PC-3 (cell line): ENCODE measurements around the gene GPR137B. TPM values are rescaled to one million over a fixed set of nuclear protein-coding genes. Genes with fewer than 3 reads are reported as not detected.

Experiments
- ATAC-seq: fragments of 200-7000 bp; cut with Tn5 transposase; 2 replicates; pipeline ENCODE4 v1.9.1; 2020; ENCODE audit warnings: mild to moderate bottlenecking, moderate library complexity
- BruUV-seq: library from RNA; stranded (reverse); fragments of 400-500 nt; replicated peaks from 2 replicates; lab custom pipeline; 2021; lab: Mats Ljungman, UMichigan
- CTCF ChIA-PET: fragments of 300-600 bp; sonication (Branson Sonifier 250); formaldehyde crosslinking; loops from one replicate; lab custom pipeline; 2022; ENCODE audit warnings: antibody characterized with exemption; lab: Charles Lee
- POLR2A ChIA-PET: fragments of 300-600 bp; sonication (Branson Sonifier 250); formaldehyde crosslinking; loops from one replicate; lab custom pipeline; 2022; ENCODE audit warnings: antibody characterized with exemption; ENCODE audit not compliant: unreplicated experiment; lab: Charles Lee
- DNase-seq: peaks from one replicate; pipeline ENCODE4 v3.0.0-alpha.2; 2015
- H2AFZ ChIP-seq: fragments of 300-600 bp; sonication (generic); 2 replicates; pipeline ENCODE4 v1.6.0; 2016; ENCODE audit warnings: antibody characterized with exemption, low read length
- H3F3A ChIP-seq: fragments of 300-600 bp; sonication (generic); one replicate; pipeline ENCODE4 v1.6.0; 2017; ENCODE audit warnings: antibody characterized with exemption, low read length, control low read depth, mild to moderate bottlenecking; ENCODE audit not compliant: unreplicated experiment
- H3K27ac ChIP-seq: fragments of 300-600 bp; sonication (generic); 2 replicates; pipeline ENCODE4 v1.5.1; 2016; ENCODE audit warnings: mild to moderate bottlenecking, low read length
- H3K27me3 ChIP-seq: fragments of 300-600 bp; sonication (generic); 2 replicates; pipeline ENCODE4 v1.6.1; 2016; ENCODE audit warnings: low read length, mixed read lengths
- H3K36me3 ChIP-seq: fragments of 300-600 bp; sonication (generic); 2 replicates; pipeline ENCODE4 v1.6.1; 2016; ENCODE audit warnings: low read depth, mixed run types, low read length, mixed read lengths
- H3K4me1 ChIP-seq: fragments of 300-600 bp; sonication (generic); 2 replicates; pipeline ENCODE4 v1.5.1; 2016; ENCODE audit warnings: low read length; ENCODE audit not compliant: insufficient read depth
- H3K4me2 ChIP-seq: fragments of 300-600 bp; sonication (generic); 2 replicates; pipeline ENCODE4 v1.6.0; 2016; ENCODE audit warnings: low read length
- H3K4me3 ChIP-seq: fragments of 300-600 bp; sonication (generic); 2 replicates; pipeline ENCODE4 v1.5.1; 2016; ENCODE audit warnings: mild to moderate bottlenecking, low read length, mixed read lengths
- H3K79me2 ChIP-seq: fragments of 300-600 bp; sonication (generic); 2 replicates; pipeline ENCODE4 v1.6.1; 2017; ENCODE audit warnings: low read length, mixed read lengths
- H3K9ac ChIP-seq: fragments of 300-600 bp; sonication (generic); 2 replicates; pipeline ENCODE4 v1.6.0; 2016; ENCODE audit warnings: mild to moderate bottlenecking, low read length
- H3K9me2 ChIP-seq: fragments of 300-600 bp; sonication (generic); replicated peaks from 2 replicates; pipeline ENCODE4 v1.6.1; 2016; ENCODE audit warnings: mixed run types, low read length, mixed read lengths
- H3K9me3 ChIP-seq: fragments of 300-600 bp; sonication (generic); 2 replicates; pipeline ENCODE4 v1.6.1; 2016; ENCODE audit warnings: low read length, mixed read lengths
- H4K20me1 ChIP-seq: fragments of 300-600 bp; sonication (generic); 2 replicates; pipeline ENCODE4 v1.6.1; 2016; ENCODE audit warnings: low read length, mixed read lengths
- EZH2 ChIP-seq: fragments of 300-600 bp; sonication (generic); IDR thresholded peaks from one replicate; pipeline ENCODE4 v1.6.1; 2017; ENCODE audit warnings: antibody characterized with exemption, mild to moderate bottlenecking, low read length; ENCODE audit not compliant: unreplicated experiment
- EZH2phosphoT487 ChIP-seq: fragments of 300-600 bp; sonication (generic); IDR thresholded peaks from 2 replicates; pipeline ENCODE4 v1.6.1; 2018; ENCODE audit warnings: mild to moderate bottlenecking, antibody characterized with exemption, low read length, borderline replicate concordance
- intact Hi-C: fragments of 100-400 bp; cut with micrococcal nuclease; formaldehyde crosslinking; loops from 2 replicates; pipeline ENCODE4 v1.9.0; 2023
- total RNA-seq: library from RNA; depleted of rRNA; stranded (reverse); fragments of >200 nt; gene quantifications from 2 replicates; pipeline ENCODE4 v1.2.3, GENCODE V29; 2014
- TF ChIP-seq, protein P1 (sequence below): fragments of 300-600 bp; sonication (generic); conservative IDR thresholded peaks from 2 replicates; pipeline ENCODE4 v1.5.1; 2017; ENCODE audit warnings: antibody characterized with exemption, low read depth, mild to moderate bottlenecking, low read length

GPR137B gene
- total RNA-seq, 1 experiment from 2014 or later, result 2.3 TPM

DNA sequence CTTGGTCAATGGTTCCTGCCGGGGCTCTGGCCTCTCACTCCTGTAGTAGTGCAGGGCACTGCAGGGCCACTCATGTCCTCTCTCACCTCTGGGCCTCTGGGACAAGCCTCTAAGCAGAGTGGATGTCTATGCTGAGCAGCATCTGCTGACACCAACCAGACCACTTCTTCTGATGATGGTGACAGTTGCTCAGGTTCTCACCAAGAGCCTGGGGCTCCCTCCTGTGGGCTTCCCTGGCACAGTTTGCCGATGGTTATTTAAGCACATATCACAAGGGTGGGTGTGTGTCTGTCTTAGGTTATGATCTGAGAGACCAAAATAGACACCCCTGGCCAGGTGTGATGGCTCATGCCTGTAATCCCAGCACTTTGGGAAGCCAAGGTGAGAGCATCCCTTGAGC lies 17.4 kb upstream of the GPR137B start:
- Histone ChIP-seq H3K4me1 (no peaks in the 10 kb centered on the region), H3K9me2 (no peaks in the 10 kb centered on the region), H3K27ac (no peak overlapping the region), H3K9me3 (no peaks in the 10 kb centered on the region), H3K27me3 (no peaks in the 10 kb centered on the region), H4K20me1 (no peaks in the 10 kb centered on the region), H3K4me3 (no peak overlapping the region), H3K36me3 (no peaks in the 10 kb centered on the region), H3K4me2 (no peak overlapping the region), H2AFZ (no peak overlapping the region), H3F3A (no peaks in the 10 kb centered on the region), H3K79me2 (no peaks in the 10 kb centered on the region), H3K9ac (no peak overlapping the region)
- BruUV-seq, result no TSS peak
- CTCF ChIA-PET, result no interaction called here
- ATAC-seq, result no peak
- TF ChIP-seq EZH2, result no peak
- TF ChIP-seq, protein P1, sequence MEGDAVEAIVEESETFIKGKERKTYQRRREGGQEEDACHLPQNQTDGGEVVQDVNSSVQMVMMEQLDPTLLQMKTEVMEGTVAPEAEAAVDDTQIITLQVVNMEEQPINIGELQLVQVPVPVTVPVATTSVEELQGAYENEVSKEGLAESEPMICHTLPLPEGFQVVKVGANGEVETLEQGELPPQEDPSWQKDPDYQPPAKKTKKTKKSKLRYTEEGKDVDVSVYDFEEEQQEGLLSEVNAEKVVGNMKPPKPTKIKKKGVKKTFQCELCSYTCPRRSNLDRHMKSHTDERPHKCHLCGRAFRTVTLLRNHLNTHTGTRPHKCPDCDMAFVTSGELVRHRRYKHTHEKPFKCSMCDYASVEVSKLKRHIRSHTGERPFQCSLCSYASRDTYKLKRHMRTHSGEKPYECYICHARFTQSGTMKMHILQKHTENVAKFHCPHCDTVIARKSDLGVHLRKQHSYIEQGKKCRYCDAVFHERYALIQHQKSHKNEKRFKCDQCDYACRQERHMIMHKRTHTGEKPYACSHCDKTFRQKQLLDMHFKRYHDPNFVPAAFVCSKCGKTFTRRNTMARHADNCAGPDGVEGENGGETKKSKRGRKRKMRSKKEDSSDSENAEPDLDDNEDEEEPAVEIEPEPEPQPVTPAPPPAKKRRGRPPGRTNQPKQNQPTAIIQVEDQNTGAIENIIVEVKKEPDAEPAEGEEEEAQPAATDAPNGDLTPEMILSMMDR, result peak; percentile 29; the same call in 1 of the 2 replicates
- TF ChIP-seq EZH2phosphoT487, result no peak
- POLR2A ChIA-PET, result no interaction called here
- peak; percentile 19 for DNase-seq
- intact Hi-C loops, result no loop called here

DNA sequence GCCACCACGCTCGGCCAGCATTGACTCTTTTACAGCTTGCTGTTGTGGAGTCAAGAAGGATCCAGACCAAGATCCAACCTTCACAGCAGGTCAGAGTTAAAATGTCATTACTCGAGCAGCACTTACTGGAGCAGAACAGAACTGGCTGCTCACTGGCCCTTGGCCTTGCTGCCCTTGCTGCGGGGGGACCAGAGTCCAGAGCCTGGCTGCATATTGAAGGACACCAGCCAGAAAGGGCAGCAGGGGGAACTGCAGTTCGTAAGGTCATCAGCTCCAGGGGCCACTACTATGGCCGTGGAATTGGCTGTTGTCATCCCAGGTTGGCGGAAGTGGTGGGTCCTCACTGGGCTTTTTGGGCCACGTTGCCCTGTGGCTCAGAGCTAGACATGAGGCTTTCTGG lies 15.3 kb upstream of the GPR137B start:
- intact Hi-C loops, result no loop called here
- Histone ChIP-seq H3K4me1 (no peaks in the 10 kb centered on the region), H3F3A (no peaks in the 10 kb centered on the region), H3K9me2 (no peaks in the 10 kb centered on the region), H3K79me2 (no peaks in the 10 kb centered on the region), H3K27me3 (no peaks in the 10 kb centered on the region), H4K20me1 (no peaks in the 10 kb centered on the region), H3K36me3 (no peaks in the 10 kb centered on the region), H3K4me3 (no peak overlapping the region), H3K4me2 (no peak overlapping the region), H3K9me3 (no peaks in the 10 kb centered on the region), H3K9ac (no peak overlapping the region), H3K27ac (no peak overlapping the region), H2AFZ (no peak overlapping the region)
- no TSS peak for BruUV-seq
- CTCF ChIA-PET, result no interaction called here
- POLR2A ChIA-PET, result no interaction called here
- no peak for DNase-seq
- ATAC-seq, result no peak
- TF ChIP-seq, protein P1, result no peak
- no peak for TF ChIP-seq EZH2
- no peak for TF ChIP-seq EZH2phosphoT487

DNA sequence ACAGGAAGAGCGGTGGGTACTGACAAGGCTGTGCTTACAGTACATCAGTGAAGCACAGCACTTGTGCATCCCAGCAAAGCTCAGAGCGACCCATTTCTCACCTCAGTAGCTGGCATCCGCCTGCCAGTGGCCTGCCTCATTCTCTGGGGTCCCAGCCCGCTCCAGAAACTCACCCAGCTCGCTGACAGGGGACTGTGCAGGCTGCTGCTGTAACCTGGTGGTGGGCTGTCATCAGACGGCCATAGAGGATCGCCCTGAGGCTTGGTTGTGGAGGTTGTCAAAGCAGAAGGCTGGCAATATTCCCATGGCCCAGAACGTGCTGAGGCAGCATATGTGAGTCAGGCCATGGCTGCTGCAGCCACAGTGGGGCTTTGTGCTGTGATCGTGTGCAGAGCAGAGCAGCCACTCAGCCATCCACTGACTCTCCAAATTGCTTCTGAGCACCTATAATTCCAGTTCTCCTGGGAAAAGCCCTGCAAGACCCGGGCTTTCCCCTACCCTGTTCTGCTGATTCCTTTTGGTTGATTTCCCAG lies 13.6 kb upstream of the GPR137B start:
- TF ChIP-seq, protein P1, result no peak
- TF ChIP-seq EZH2phosphoT487 (no peak), EZH2 (no peak)
- Histone ChIP-seq H3K4me3 (no peak overlapping the region), H3K9me3 (no peaks in the 10 kb centered on the region), H3K36me3 (no peaks in the 10 kb centered on the region), H4K20me1 (no peaks in the 10 kb centered on the region), H3K27ac (no peak overlapping the region), H3K4me1 (no peaks in the 10 kb centered on the region), H2AFZ (no peak overlapping the region), H3F3A (no peaks in the 10 kb centered on the region), H3K9ac (no peak overlapping the region), H3K79me2 (no peaks in the 10 kb centered on the region), H3K4me2 (no peak overlapping the region), H3K9me2 (no peaks in the 10 kb centered on the region), H3K27me3 (peaks cover 2% of the 10 kb centered on the region; the same call in 1 of the 2 replicates)
- no TSS peak for BruUV-seq
- intact Hi-C loops, result no loop called here
- POLR2A ChIA-PET, result no interaction called here
- DNase-seq, result no peak
- no peak for ATAC-seq
- CTCF ChIA-PET, result no interaction called here
